Activated CD4-positive, CD25-positive, alpha-beta regulatory T cell (primary cell): ENCODE results near the gene EIF2D.
A peak's percentile ranks its signal among the peaks of the same experiment; 100 is the strongest.

Source experiments
- DNase-seq, 4 experiments: peaks; one replicate each; lab custom pipeline; 2025; lab: John Stamatoyannopoulos, UW

The EIF2D gene

DNA sequence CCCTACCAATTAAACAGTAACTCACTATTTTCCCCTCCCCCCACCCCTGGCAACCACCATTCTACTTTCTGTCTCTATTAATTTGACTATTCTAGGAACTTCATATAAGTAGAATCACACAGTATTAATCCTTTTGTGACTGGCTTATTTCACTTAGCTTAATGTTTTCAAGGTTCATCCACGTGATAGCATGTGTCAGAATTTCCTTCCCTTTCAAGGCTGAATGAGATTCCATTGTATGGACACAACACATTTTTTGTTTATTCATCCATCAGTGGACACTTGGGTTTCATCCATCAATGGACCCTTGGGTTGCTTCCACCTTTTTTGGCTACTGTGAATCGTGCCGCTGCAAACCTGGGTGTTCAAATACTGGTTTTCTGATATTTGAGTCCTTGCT is 41.7 kb downstream of the EIF2D start:
- no peak for DNase-seq

DNA sequence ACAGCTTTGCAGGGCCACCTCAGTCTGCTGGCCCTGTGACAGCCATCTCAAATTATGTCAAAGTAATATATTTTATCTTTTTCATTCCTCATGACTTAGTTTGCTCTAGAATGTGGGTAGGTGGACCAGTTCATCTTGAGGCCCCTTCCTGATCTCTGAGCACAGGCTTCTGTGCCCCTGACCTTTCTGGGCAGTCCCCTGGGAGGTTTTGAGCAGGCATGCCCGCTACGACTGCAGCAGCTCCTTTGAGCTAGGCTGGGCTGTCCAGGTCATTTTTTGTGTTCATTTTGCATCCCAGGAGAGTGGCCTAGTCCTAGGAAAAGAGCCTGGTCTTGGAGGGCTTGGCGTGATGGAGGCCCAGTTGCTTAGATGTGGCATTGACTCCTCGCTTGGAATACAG is 42.7 kb downstream of the EIF2D start:
- no peak for DNase-seq

DNA sequence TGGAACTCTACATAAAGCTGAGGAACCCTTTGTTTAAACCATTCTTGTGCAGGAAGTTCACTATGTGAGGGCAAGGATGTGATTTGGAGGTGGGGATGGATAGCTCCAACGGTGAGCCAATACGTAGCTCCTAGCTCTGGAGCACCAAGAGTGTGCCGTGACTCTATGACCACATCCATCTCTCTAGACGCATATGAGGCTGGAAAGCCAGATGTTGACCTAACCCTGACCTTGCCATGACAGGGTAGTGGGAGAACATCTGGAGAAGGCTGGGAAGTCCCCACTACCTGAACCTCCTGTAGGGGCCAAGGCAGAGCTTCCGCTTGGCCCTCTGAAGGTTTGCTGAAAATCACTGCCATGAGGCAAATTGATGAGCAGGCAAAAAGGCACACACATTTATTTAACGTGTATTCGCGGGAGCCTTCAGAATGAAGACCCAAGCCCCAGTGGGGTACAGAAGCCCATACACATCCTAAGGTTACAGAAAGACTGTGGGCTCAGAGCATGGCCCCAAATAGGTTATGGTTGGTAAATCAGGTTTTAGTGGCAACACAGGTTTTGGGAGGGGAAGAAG is 43.4 kb downstream of the EIF2D start:
- no peak for DNase-seq

DNA sequence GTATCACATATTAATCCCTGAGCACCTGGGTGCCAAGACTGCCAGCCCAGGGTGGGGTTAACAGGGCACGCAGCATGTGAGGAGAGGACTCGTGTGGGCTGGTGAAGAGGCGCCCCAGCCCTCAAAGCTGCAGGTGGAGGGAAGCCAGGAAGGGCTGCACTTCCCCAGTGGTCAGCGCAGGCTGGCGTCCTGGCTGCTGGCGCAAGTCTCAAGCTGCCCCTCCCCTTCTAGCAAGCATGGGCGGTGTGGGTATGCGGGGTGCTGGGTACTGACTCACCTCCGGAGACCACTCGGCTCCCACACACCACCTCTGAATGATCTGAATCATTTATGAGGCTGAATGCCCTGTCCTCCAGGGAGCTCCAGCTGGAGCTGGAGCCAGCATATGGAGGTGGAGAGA is 44.0 kb downstream of the EIF2D start:
- DNase-seq = no peak

DNA sequence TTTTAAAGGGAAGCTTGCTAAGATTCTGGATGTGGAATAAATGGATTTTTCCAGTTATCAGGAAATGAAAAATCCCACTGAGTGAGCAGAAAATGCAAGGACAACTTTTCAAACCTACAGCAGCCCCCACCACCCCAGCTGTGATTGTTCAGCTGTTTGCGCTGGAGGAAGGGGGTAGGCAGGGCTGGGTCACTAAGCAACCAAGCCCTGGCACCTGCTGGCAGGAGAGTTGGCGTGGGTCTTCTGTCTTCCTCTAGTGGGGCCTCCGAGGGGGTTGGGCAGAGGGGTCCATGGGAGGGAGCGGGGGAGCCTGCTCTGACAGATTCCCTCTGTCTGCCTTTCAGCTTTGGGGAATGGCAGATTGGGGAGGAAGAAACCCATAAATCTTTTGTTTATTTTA is 45.3 kb downstream of the EIF2D start:
- no peak for DNase-seq

DNA sequence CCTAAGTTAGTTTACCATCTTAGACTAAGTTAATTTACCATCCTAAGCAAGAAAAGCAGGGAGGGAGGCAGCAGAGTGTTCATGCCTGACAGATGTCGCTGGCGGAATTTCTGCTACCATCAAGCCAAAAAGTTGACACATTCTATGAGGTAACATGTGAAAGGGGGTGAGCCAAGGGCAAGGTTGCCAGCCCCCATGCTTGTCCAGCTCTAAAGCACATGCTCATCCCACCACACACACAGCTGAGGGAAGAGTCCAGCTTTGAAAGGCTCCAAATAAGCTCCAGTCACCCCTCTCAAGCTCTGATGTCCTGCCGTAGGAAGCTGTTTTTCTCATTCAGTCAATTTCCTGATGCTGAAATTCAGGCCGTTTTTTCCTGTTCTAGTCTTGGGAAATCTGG is 46.3 kb downstream of the EIF2D start:
- no peak for DNase-seq

DNA sequence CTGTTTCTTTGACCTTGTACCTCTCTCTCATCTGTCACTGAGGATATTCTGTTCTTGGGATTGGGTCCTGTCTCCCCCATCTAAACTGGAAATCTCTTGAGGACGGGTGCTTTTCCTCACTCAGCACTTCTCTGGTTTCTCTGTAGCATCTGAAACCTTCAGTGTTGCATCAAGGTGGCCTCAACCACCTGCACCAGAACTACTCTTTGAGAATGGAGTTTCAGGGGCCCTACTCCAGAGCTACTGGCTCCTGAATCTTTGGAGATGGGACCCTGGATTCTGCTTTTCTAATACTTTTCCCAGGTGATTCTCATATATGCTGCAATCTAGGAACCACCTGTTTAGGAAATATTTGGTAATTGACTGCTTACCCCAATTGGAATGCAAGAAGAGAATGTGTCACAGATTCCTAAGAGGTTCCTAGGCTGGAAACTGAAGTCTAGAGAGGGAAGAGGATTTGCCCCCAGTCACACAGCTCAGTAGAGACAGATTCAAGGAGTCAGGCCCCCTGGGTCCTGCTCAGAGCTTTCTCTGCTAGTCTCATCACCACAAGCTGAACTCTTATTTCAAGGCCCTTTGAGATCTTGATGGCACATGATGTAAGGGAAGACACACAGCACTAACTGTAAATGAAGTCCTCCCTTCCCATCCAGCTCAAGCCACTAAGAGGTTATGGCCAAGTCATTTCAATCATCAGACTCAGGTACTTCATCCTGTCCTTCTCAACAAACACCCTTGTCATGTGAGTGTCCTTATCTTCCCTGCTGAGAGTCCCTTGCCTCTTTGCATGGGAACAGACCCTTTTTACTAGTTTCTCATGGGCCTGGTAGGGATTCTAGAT is 48.7 kb downstream of the EIF2D start:
- no peak for DNase-seq

DNA sequence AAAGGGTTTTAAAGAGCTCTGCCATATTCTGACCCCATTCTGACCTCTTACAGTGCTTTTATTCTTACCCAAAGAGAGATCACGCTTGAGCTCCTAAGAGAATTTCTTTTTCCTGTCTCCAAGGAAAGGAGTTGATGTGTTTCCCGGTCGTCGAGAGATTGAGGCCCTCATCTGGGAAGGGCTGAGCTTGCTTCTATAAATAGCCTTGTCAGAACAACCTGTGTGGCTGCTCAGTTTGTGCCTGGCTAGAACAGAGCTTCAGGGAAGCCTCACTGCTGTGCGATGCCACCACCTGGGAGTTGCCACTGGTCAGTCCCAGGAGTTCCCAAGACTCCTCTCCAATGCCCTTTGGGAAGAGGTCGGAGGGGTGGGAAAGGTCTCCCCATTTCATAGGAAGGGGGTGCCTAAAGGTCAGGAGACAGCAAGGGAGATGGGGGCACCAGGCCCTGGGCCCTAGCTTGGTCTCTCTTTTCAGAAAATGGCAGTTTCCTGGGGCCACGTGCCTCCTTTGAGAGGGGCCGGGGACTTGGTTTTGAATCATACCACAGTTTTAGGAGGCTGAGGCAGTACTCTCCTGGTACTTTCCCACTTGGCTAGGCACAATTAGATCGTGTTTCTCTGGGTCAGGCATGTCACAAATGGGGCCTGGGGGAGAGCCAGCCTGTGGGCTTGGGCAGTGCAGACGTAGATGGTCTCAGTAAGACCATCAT is 52.1 kb downstream of the EIF2D start:
- DNase-seq = no peak

DNA sequence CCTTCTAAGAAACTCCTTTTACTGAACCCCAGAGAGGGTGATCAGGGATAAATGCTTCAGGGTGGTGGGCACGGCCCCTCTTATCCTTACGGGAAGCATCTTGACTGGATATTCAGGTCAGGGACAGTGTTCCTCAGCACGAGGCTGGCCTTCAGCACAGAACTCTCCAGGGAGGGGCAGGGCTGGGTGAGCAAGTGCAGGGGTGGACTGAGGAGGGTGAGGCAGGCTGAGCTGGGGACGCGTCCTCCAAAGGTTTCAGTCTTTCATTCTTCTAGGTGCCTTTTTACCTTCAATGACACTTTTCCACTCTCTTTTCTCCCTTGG is 52.6 kb downstream of the EIF2D start:
- no peak for DNase-seq

DNA sequence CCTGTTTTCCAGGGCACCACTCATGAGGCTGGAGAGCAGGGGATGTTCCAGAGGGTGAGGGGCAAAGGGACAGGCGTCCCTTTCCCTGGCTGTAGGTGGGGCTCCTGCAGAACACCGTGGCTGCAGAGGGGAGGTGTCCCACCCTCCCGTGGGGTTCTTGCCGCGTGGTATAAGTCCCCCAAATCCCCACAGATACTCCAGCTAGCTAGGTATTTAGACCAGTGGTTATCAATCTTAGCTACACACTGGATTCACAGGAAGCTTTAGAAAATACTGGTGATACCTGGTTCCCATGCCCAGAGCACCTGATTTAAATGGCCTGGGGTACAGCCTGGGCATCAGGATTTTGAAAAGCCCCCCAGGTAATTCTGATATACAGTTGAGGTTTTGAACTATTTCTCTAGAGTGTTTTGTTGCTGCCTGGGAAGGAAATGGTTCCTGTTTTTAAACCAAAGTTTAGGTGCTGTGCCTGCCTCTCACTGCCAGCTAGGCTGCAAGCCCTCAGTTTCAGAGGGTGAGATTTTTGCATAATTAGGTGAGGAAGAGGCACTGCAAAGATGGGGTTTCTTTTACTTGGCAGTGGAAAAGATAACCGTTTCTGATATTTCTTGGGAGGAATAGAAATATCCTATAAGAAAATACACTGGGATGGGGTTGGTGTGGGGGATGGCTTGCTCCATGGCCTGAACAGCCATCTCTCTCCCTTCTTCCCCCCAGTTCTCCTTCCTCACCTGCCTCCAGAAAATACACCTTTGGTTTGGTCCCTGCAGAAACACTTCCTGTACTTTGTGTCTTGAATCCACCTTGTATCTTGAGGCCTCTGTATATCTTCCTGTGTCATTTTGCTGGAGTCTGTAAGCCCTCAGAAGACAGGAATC is 53.2 kb downstream of the EIF2D start:
- DNase-seq = no peak

DNA sequence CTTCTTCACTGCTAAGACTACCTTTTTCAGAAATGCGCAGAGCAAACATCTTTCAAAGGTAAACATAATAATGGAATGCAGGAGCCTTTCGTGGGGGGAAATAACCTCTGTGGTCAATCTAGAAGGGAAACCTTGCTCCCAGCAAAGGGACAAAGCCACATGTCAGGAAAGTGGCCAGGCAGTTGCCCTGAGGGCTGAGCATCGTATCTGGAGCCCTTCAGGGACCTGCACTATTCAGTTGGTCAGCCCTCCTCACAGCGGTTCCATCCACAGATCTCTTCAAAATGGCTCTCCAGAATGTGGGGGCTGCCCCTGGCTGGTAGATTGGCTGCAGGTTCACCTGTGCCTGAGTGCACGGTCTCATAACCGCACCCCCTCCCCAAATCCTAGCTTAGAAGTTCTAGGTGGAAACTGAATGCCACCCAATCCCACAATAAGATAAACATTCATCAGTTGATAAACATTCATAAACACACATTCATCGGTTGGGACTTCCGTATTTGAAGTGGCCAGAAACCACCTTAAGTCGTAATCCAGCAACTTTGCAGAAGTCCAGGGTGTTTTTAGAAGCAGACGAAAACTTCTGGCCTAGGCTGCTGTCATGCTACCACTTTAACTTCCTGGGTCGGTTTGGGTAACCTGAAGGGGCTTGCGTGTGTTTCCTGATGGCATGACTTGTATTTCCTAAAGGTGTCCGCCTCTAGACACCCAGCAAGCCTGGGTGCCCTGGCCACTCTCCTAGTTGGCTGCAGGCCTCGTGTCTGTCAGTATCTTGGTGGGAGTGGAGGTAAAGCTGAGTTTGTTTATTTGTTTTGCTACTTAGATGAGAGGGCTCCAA is 54.4 kb downstream of the EIF2D start:
- peak in 1 of 4 experiments; percentile 23 for DNase-seq

DNA sequence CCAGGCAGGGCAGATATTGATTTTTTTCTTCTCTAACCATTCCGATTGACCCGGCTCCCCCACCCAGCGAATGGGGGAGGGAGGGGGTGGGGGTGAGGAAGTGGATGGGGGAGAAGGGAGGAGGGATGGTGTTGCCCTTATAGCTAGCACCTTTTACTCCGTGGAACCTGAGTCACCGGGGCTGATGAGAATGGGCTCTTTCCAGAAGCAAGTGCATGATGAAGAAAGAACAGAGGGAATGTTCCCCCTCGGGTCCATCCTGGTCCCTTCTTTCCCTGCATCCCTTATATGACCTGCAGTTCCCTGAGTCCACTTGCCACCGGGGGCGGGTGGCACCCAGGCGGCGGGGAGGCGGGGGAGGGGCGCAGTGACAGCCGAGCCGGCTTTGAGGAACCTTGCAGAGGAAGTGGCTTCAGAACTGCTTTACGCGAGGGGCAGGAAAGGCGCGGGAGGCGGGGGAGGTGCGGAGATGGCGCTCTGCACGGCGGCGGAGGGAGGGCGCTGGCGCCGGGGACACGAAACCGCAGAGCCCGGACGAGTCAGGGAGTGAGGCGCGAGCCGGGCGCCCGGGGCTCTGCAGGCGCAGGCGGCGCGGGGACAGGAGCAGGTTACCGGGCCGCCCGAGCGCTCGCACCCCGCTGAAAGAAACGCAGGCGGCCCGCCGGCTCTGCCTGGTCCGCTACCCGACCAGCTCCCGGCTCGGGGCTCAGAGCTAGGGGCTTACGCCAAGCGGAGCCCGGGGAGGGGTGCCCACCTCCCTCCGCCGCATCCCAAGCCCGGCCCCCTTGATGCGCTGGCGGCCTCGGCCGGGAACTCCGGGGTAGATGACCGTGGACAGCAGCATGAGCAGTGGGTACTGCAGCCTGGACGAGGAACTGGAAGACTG is 55.3 kb downstream of the EIF2D start:
- DNase-seq = peak; percentile 48 to 87 (median 70)

DNA sequence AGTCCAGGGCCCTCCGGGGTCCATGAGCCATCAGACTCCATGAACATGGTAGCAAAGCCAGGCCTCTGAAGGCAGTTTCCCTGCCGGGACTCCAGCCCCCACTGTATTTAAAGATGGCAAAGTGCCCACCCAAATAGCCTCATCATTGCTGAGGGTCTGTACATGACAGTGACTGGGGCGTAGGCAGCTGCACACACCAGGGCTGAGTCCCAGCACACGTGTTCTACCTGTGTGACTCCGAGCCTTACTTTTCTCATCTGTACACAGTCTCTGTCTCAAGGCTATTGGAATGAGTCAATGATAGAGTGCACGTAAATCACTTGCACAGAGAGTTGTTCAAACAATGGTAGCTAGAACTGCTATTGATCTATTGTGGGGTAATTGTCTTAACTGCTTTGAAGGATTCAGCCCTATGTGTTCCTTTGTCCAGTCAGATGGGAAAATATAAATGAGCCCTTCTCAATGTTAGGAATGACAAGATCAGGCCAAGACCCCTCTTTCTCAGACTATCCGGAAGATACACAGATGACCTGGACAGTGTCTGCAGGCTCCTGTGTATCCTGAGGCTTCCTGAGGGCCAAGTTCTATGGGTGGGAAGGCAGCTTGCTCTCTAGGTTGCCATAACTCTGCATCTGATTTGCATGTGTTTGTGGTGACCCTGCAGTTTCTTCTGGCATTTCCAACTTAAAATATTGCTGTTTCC is 56.1 kb downstream of the EIF2D start:
- no peak for DNase-seq

DNA sequence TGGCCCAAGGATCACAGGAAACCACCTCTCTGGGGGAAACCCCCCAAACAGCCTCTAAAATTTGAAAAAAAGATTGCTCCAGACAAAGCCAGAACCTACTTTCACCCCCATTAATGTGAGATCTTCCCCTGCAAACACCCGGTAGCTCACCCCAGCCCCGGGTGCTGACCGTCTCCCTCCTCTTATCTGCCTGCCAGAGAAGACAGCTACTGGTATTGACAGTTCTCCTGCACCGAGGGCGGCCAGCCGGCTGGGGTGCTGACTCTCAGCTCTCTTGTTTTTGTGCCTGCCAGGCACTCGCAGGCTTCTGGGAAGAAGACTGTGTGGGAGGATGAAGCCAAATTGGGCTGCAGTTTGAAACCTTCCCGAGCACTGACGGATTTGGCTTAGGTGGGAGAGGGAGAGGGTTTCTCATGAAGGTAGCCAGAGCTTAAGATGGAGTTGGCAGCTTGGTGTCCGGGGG is 56.8 kb downstream of the EIF2D start:
- DNase-seq = no peak

DNA sequence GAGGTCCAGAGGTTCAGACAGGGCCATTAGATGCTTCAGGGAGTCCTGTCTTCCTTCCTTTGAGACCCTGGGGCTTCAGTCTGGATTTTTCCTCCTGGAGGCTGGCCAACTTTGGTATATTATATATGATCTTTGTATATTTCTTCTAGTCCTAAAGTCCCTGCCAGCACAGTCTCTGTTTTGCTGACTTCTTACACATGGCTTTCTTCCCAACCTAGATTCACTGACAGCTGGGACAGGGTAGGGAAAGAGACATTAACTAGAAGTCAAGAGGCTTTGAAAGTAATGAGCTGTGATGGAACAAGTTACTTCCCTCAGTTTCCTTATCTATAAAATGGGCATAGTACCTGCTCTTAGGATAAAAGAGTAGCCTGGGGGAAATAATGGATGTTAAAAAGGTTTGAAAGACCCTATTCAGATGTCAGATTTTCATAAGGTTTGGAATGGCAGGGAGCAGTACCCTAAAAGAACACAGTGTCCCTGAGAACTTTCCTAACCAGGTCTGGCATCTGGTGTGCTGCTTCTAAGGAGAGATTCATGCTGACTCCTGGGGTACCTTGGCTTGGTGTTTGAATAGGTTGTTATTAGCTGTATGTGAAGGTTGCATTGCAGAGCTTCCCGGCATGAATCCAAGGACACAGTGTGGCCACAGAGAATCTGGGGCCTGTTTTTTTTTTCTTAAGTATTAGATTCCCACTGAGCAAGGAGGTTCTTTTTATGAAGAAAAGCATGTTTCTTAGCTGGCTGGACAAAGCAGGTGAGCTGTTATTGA is 57.4 kb downstream of the EIF2D start:
- no peak for DNase-seq

DNA sequence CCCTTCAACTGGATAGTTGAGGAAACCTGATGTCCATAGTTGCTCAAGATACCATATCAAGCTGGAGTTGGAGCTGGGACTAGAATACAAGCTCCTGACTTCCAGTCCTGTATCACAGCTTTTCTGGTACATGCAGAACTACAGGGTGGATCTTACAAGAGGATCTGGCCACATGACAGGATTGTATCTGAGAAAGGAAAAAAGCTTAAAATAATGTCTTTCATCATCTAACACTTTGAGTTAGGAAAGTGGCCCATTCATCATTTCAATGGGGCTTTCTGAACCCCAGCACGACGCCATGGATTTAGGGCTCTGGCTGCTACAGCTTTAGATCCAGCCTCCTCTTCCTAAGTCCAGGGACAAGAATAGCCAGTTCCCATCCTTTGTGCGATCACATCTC is 58.1 kb downstream of the EIF2D start:
- no peak for DNase-seq

DNA sequence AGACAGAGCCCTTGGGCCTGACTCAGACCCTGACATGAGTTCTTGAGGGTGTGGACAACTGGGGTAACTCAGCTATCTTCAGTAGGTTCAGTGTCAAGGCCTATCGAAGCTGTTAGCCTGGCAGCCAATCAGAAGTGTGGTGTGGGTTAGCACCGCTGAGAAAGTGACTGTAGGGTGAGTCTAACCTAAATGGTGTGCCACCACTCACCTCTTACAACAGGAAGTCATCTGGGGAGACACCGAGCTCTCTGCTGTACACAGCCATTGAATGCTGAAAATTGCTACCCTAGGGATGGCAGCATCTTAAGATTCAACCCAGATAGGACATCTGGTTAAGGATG is 60.3 kb downstream of the EIF2D start:
- peak; percentile 29 to 53 (median 40) for DNase-seq

DNA sequence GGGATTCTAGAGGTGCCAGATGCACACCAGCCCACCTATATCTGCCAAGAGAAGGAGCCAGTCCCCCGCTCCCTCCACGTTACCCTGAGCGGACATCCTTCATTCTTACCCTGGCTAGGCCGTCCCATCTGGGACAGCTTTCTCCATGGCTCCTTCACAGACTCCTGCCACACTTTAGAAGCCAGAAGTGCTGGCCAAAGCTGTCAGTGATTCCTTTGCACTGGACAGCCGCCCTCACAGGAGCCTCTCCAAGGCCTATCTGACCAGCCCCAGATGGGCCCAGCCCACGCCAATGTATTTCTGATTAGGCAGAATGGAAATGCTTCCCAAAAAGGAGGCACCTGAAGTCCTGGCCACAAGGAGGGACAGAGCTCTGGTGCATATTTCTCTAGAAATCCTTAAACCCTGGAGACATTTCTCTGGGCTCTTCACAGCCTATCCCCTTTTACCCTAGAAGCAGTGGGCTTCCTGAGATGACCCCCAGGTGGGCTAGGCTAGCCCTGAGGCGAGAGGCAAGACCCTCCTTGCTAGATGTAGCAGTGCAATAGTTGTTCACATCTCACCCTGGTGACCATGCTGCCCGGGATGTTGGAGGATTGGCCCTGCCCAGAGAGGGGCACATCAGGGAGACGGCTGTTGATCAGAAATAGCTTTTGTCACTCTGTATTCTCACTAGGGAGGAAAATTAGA is 60.8 kb downstream of the EIF2D start:
- no peak for DNase-seq
